ENCODE data around the gene PLEKHM2. TPM values are rescaled to one million over a fixed set of nuclear protein-coding genes. Genes with fewer than 3 reads are reported as not detected.

Gene PLEKHM2
- total RNA-seq, 2 donors from 2014 or later: 46.5 to 48.0 TPM

GRCh38 chr1:15739259-15739658, 55.1 kb downstream of the PLEKHM2 start:
- DNase-seq (ENCODE audit: low spot score in 2 of 2): no peak
- H3K36me3 Mint-ChIP-seq: no peaks in the 10 kb centered on the region
- H3K9me3 Mint-ChIP-seq: no peaks in the 10 kb centered on the region
- no peak for ATAC-seq
- no peak overlapping the region for H3K27ac Mint-ChIP-seq

GRCh38 chr1:15739745-15740144, 55.6 kb downstream of the PLEKHM2 start:
- no peaks in the 10 kb centered on the region for H3K36me3 Mint-ChIP-seq
- ATAC-seq (peak in 1 of 2 donors; percentile 23), DNase-seq (ENCODE audit: low spot score in 2 of 2) (no peak)
- H3K27ac Mint-ChIP-seq: no peak overlapping the region
- H3K9me3 Mint-ChIP-seq: no peaks in the 10 kb centered on the region

- H3K36me3 Mint-ChIP-seq: no peaks in the 10 kb centered on the region
- no peaks in the 10 kb centered on the region for H3K9me3 Mint-ChIP-seq
- peak; percentile 66 to 82 for DNase-seq (ENCODE audit: low spot score in 2 of 2)
- peak; percentile 84 to 92 for ATAC-seq
- no peak overlapping the region for H3K27ac Mint-ChIP-seq
These were observed 57.1 kb downstream of the PLEKHM2 start for GRCh38 chr1:15740924-15741850.

- Mint-ChIP-seq H3K27ac (no peak within 1 kb of the TSS), H3K36me3 (no peaks in the 10 kb centered on the region), H3K9me3 (no peaks in the 10 kb centered on the region)
- ATAC-seq (no peak), DNase-seq (ENCODE audit: low spot score in 2 of 2) (no peak)
These were observed 58.2 kb downstream of the PLEKHM2 start, which contains the start of gene TMEM82 for GRCh38 chr1:15742339-15742801. TMEM82 (plus strand) TSS chr1:15742499; CDS start chr1:15742560, 61 bp downstream.

- peak overlapping the region; percentile 29 to 77 for H3K27ac Mint-ChIP-seq
- ATAC-seq (no peak), DNase-seq (ENCODE audit: low spot score in 2 of 2) (no peak)
- H3K9me3 Mint-ChIP-seq: no peaks in the 10 kb centered on the region
- no peaks in the 10 kb centered on the region for H3K36me3 Mint-ChIP-seq
These were observed 60.1 kb downstream of the PLEKHM2 start for GRCh38 chr1:15744122-15744679.

- DNase-seq (ENCODE audit: low spot score in 2 of 2) (no peak), ATAC-seq (no peak)
- Mint-ChIP-seq H3K36me3 (no peaks in the 10 kb centered on the region), H3K27ac (no peak overlapping the region), H3K9me3 (no peaks in the 10 kb centered on the region)
These were observed 63.3 kb downstream of the PLEKHM2 start for GRCh38 chr1:15747378-15747777.

- Mint-ChIP-seq H3K9me3 (no peaks in the 10 kb centered on the region), H3K27ac (no peak overlapping the region), H3K36me3 (no peaks in the 10 kb centered on the region)
- DNase-seq (ENCODE audit: low spot score in 2 of 2) (no peak), ATAC-seq (no peak)
These were observed 64.1 kb downstream of the PLEKHM2 start for GRCh38 chr1:15748264-15748663.

GRCh38 chr1:15748690-15749398, 64.7 kb downstream of the PLEKHM2 start:
- no peaks in the 10 kb centered on the region for H3K9me3 Mint-ChIP-seq
- H3K36me3 Mint-ChIP-seq: no peaks in the 10 kb centered on the region
- H3K27ac Mint-ChIP-seq: no peak overlapping the region
- DNase-seq (ENCODE audit: low spot score in 2 of 2) (no peak), ATAC-seq (no peak)

GRCh38 chr1:15749399-15750291, 65.5 kb downstream of the PLEKHM2 start:
- ATAC-seq (no peak), DNase-seq (ENCODE audit: low spot score in 2 of 2) (no peak)
- Mint-ChIP-seq H3K27ac (no peak overlapping the region), H3K36me3 (no peaks in the 10 kb centered on the region), H3K9me3 (no peaks in the 10 kb centered on the region)

- DNase-seq (ENCODE audit: low spot score in 2 of 2) (no peak), ATAC-seq (no peak)
- H3K36me3 Mint-ChIP-seq: no peaks in the 10 kb centered on the region
- no peaks in the 10 kb centered on the region for H3K9me3 Mint-ChIP-seq
- no peak overlapping the region for H3K27ac Mint-ChIP-seq
These were observed 66.8 kb downstream of the PLEKHM2 start for GRCh38 chr1:15750924-15751323.

GRCh38 chr1:15751717-15752116, 67.6 kb downstream of the PLEKHM2 start:
- no peak for ATAC-seq
- H3K27ac Mint-ChIP-seq: no peak overlapping the region
- H3K36me3 Mint-ChIP-seq: no peaks in the 10 kb centered on the region
- no peak for DNase-seq (ENCODE audit: low spot score in 2 of 2)
- H3K9me3 Mint-ChIP-seq: no peaks in the 10 kb centered on the region

- H3K9me3 Mint-ChIP-seq: no peaks in the 10 kb centered on the region
These were observed 69.7 kb downstream of the PLEKHM2 start for GRCh38 chr1:15753776-15754175.

GRCh38 chr1:15755021-15755645, 71.0 kb downstream of the PLEKHM2 start:
- DNase-seq (ENCODE audit: low spot score in 2 of 2): no peak
- Mint-ChIP-seq H3K27ac (no peak overlapping the region), H3K9me3 (no peaks in the 10 kb centered on the region), H3K36me3 (no peaks in the 10 kb centered on the region)
- ATAC-seq: no peak

More at GRCh38 chr1:15753776-15754175, 69.7 kb downstream of the PLEKHM2 start:
- DNase-seq (ENCODE audit: low spot score in 2 of 2) (no peak), ATAC-seq (no peak)
- Mint-ChIP-seq H3K27ac (no peak overlapping the region), H3K36me3 (no peaks in the 10 kb centered on the region)

GRCh38 chr1:15755646-15756040, 71.5 kb downstream of the PLEKHM2 start:
- ATAC-seq: no peak
- H3K27ac Mint-ChIP-seq: no peak overlapping the region
- no peak for DNase-seq (ENCODE audit: low spot score in 2 of 2)
- H3K36me3 Mint-ChIP-seq: no peaks in the 10 kb centered on the region
- H3K9me3 Mint-ChIP-seq: no peaks in the 10 kb centered on the region

GRCh38 chr1:15756143-15757015, 72.3 kb downstream of the PLEKHM2 start:
- ATAC-seq (peak in 1 of 2 donors; percentile 52), DNase-seq (ENCODE audit: low spot score in 2 of 2) (no peak)
- no peaks in the 10 kb centered on the region for H3K9me3 Mint-ChIP-seq

More at GRCh38 chr1:15756143-15757015, 72.3 kb downstream of the PLEKHM2 start:
- no peak overlapping the region for H3K27ac Mint-ChIP-seq
- H3K36me3 Mint-ChIP-seq: no peaks in the 10 kb centered on the region

Measured in activated naive CD4-positive, alpha-beta T cell treated with anti-CD3 and anti-CD28 coated beads, Interleukin-2, amount 50 U/mL, for 72 hours (primary cell).